Mesodermal cell (in vitro differentiated cells): ENCODE data around the gene ELMOD1. TPM values are rescaled to one million over a fixed set of nuclear protein-coding genes. Genes with fewer than 3 reads are reported as not detected.

ENCODE experiments used
- H3K27ac ChIP-seq: 2 replicates; pipeline ENCODE4 v1.7.0; 2013; ENCODE audit warnings: mild to moderate bottlenecking, low read depth, low read length, moderate library complexity; ENCODE audit not compliant: severe bottlenecking
- H3K36me3 ChIP-seq: 2 replicates; pipeline ENCODE4 v1.7.1; 2013; ENCODE audit warnings: mild to moderate bottlenecking, low read length, moderate library complexity; ENCODE audit not compliant: control insufficient read depth, insufficient read depth
- H3K4me1 ChIP-seq: one replicate; pipeline ENCODE4 v1.7.1; 2013; ENCODE audit warnings: mild to moderate bottlenecking, low read length; ENCODE audit not compliant: insufficient read depth, control insufficient read depth, poor library complexity, severe bottlenecking
- H3K4me3 ChIP-seq: 2 replicates; pipeline ENCODE4 v1.7.0; 2013; ENCODE audit warnings: low read length, control low read depth, mild to moderate bottlenecking; ENCODE audit not compliant: insufficient read depth, poor library complexity, severe bottlenecking; ENCODE audit errors: extremely low read depth
- H3K9me3 ChIP-seq: 2 replicates; pipeline ENCODE4 v1.7.1; 2013; ENCODE audit warnings: mild to moderate bottlenecking, low read length, moderate library complexity; ENCODE audit not compliant: control insufficient read depth
- WGBS, 2 experiments: methylation state at CpG; one replicate each; pipeline ENCODE4 v1.1.5; 2013; ENCODE audit warnings: missing lambda C conversion rate in 2 of 2; ENCODE audit not compliant: insufficient coverage in 2 of 2; 5-methylcytosine and 5-hydroxymethylcytosine counted together
- polyA plus RNA-seq, 2 experiments: library from polyadenylated mRNA; stranded (reverse); fragments of 50-300 nt; gene quantifications; one replicate each; pipeline ENCODE4 v1.2.3, GENCODE V29; 2013

The ELMOD1 gene
- polyA plus RNA-seq (2013, experiment 1 of 2), result 0.85 TPM
- 0.61 TPM for polyA plus RNA-seq (2013, experiment 2 of 2)

DNA sequence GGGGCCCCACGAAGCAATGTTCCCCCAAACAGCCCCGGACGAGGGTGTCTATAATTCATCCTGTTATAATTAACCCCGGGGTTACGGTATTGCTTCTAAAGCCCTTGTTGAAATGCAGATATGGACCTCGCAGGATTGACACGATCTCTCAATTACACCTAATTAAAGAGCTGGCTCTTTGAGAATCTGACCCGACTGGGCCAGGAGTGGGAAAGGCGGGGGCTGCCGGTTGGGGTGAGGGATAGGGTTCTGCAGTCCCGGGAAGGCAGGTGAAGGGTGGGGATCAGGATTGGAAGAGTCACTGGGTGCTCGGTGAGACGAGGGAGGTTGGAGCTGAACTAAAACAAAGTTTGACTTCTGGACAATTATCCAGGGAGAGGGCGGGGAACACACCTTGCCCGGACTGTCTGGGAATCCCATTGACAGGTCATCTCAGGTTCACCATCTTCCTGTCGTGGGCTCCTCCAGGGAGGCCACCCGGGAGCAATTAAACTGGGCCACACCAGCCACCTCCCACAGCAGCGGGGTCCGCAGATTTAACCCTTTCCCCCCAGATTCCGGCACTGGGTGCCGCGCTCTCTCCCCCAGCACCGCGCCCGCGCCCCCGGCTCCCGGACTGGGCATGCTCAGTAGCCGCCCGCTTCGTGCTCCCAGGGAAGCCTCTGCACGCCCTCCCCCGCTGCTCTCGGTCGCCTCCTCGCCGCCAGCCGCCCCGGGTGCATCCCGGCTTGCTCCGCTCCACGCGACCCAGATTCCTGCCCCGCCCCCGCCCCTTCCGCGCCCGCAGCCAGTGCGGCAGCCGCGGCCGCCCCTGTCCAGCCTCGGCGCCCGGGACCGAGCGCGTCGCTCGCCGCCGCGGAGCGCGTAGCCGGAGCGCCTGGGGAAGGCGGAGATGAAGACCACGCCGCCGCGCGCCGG, at the start of gene ELMOD1:
Gene ELMOD1, plus strand, starts transcription at position 688 of the 918 bp plus-strand sequence. CDS start 27,043 bp downstream, outside the sequence.
- Histone ChIP-seq H3K36me3 (no peaks in the 10 kb centered on the region), H3K4me1 (no peaks in the 10 kb centered on the region), H3K9me3 (no peaks in the 10 kb centered on the region), H3K27ac (no peak within 1 kb of the TSS), H3K4me3 (peak within 1 kb of the TSS; percentile 53)
- WGBS, 2 experiments, result 0% methylated on average over 52 to 61 of the region's 74 CpGs

GRCh38 chr11:107545101-107545514, 45.8 kb upstream of the ELMOD1 start:
- Histone ChIP-seq H3K27ac (no peak overlapping the region), H3K4me3 (no peak overlapping the region), H3K9me3 (no peaks in the 10 kb centered on the region), H3K36me3 (peaks cover 4% of the 10 kb centered on the region), H3K4me1 (peaks cover 8% of the 10 kb centered on the region)
- WGBS, 2 experiments, result 100% methylated on average over 1 of the region's 1 CpG; no CpG with 5 or more reads in 1 of the 2 experiments

- Histone ChIP-seq H3K9me3 (no peaks in the 10 kb centered on the region), H3K4me1 (peaks cover 8% of the 10 kb centered on the region), H3K4me3 (no peak overlapping the region), H3K36me3 (peaks cover 8% of the 10 kb centered on the region), H3K27ac (no peak overlapping the region)
- WGBS, 2 experiments, result 100% methylated on average over 3 of the region's 4 CpGs; no CpG with 5 or more reads in 1 of the 2 experiments
These were observed 43.0 kb upstream of the ELMOD1 start for GRCh38 chr11:107547961-107548360.

DNA sequence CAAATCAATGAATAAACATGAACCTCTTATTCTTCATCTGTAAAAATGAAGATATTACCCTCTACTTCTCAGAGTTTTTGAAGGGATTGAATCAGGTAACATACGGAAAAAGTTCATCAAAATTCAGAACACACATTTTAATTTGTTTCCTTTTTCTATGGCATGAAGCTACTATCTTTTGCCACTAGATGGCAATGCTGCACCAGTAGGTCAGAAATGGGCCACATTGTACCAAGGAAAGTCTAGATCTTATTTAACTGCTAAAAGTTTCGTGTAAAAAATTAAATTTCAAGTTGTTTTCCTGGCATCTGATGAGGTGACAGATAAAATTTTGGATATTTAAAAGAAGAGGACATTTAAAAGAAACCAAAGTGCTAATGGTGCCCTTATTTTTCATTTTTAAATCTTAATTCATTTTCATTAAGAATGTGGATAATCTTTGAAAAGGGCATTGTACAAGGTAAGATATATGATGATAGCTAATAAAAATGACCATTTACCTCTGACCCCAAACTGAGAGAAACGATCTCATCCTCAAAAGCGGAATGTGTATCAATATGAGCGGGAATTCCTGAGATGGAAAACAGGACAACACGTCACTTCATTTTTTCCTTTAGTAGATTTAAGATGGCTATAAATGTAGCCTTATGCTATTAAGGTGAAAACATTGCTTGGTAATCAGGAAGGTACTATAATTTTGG, 41.5 kb upstream of the ELMOD1 start:
- peaks cover 4% of the 10 kb centered on the region for H3K36me3 ChIP-seq
- 75 to 86% methylated on average over 1 to 2 of the region's 6 CpGs for WGBS, 2 experiments
- H3K9me3 ChIP-seq, result no peaks in the 10 kb centered on the region
- no peak overlapping the region for H3K4me3 ChIP-seq
- H3K27ac ChIP-seq, result no peak overlapping the region
- peaks cover 8% of the 10 kb centered on the region for H3K4me1 ChIP-seq

DNA sequence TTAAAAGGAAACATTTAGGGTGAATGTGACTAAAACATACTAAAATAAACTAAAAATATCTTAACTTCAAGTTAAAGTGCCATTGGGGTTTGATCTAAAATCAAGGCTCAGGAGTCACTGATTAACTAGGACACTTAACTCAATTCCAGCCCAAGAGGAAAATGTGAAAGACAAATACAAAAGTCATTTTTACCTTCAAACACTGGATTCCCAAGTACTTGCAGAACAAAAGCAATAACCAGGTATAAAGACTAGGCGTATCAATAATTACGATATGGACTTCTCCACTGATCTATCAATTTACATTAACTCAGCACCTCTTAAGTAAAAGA, 41.0 kb upstream of the ELMOD1 start:
- Histone ChIP-seq H3K36me3 (peaks cover 4% of the 10 kb centered on the region), H3K27ac (no peak overlapping the region), H3K9me3 (no peaks in the 10 kb centered on the region), H3K4me3 (no peak overlapping the region), H3K4me1 (peaks cover 6% of the 10 kb centered on the region)
- WGBS, 2 experiments, result 100% methylated on average over 2 of the region's 2 CpGs; no CpG with 5 or more reads in 1 of the 2 experiments

GRCh38 chr11:107550304-107550703, 40.6 kb upstream of the ELMOD1 start:
- Histone ChIP-seq H3K36me3 (peaks cover 4% of the 10 kb centered on the region), H3K9me3 (no peaks in the 10 kb centered on the region), H3K27ac (no peak overlapping the region), H3K4me1 (peaks cover 2% of the 10 kb centered on the region), H3K4me3 (no peak overlapping the region)
- 94 to 100% methylated on average over 3 to 4 of the region's 4 CpGs for WGBS, 2 experiments

- Histone ChIP-seq H3K36me3 (no peaks in the 10 kb centered on the region), H3K4me3 (no peak overlapping the region), H3K4me1 (peaks cover 12% of the 10 kb centered on the region), H3K9me3 (no peaks in the 10 kb centered on the region), H3K27ac (no peak overlapping the region)
These were observed 29.3 kb upstream of the ELMOD1 start for GRCh38 chr11:107561688-107562087.

GRCh38 chr11:107562647-107563208, 28.2 kb upstream of the ELMOD1 start:
- Histone ChIP-seq H3K27ac (peak overlapping the region; percentile 52), H3K4me1 (peaks cover 12% of the 10 kb centered on the region), H3K36me3 (no peaks in the 10 kb centered on the region), H3K4me3 (no peak overlapping the region), H3K9me3 (no peaks in the 10 kb centered on the region)
- WGBS, 2 experiments, result 50 to 54% methylated on average over 2 to 3 of the region's 4 CpGs

DNA sequence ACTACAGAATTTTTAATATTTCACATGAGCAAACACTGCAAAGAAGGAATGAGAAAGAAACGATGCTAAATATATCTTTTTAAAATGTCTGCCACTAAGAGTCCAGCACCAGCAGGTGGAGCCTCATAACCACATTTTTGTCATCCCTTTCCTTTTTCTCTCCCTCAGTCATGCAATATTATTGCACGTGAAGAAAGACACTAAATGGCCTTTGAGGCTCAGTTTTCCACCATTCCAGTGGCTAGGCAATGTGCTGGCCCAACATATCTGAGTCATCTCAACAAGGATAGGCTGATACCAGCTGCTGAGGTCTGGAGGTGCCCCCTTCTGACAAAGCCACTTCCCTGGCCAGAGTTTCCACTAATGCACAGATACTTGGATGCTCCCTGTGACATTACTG, 27.2 kb upstream of the ELMOD1 start:
- Histone ChIP-seq H3K9me3 (no peaks in the 10 kb centered on the region), H3K36me3 (no peaks in the 10 kb centered on the region), H3K4me3 (no peak overlapping the region), H3K27ac (peak overlapping the region; percentile 4), H3K4me1 (peaks cover 12% of the 10 kb centered on the region)
- 33 to 40% methylated on average over 1 of the region's 2 CpGs for WGBS, 2 experiments

- no peaks in the 10 kb centered on the region for H3K9me3 ChIP-seq
- H3K4me3 ChIP-seq, result peak overlapping the region; percentile 74
- WGBS, 2 experiments, result 6 to 27% methylated on average over 4 to 5 of the region's 6 CpGs
- no peaks in the 10 kb centered on the region for H3K36me3 ChIP-seq
- peak overlapping the region; percentile 52 for H3K27ac ChIP-seq
- H3K4me1 ChIP-seq, result peaks cover 12% of the 10 kb centered on the region
These were observed 26.1 kb upstream of the ELMOD1 start for GRCh38 chr11:107564877-107565218.
